ENCODE data around the gene HHAT. TPM values are rescaled to one million over a fixed set of nuclear protein-coding genes. Genes with fewer than 3 reads are reported as not detected.
"Not testable (repeated sequence)": the region's sequence is repeated elsewhere in the genome, so short reads cannot be mapped to it uniquely, and the experiment has no call there.

HHAT gene
- total RNA-seq, 2 experiments from 2014 or later: 0.76 to 1.3 TPM

DNA sequence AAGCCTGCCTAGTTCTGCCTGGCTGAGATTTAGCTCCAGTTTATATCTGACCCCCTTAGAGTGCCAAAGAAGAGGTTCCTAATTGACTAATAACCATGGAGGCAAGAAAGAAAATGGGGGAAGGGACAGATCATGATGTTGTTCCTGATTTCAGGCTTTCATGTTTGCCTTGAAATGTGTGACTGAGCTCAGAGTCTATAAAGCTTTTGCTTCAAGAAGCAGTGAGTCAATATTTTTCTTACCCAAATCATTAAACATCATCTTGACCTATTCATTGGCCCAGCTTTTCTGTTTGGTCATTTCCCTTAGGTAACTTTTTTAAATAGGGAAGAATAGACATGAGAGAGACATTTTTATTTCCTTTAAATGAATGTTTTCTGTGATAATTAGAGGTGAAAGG lies 55.9 kb downstream of the HHAT start:
- no peaks in the 10 kb centered on the region for H3K36me3 Mint-ChIP-seq (ENCODE audit: low read depth)
- H3K4me3 Mint-ChIP-seq: no peak overlapping the region
- H3K27ac Mint-ChIP-seq: no peak overlapping the region
- POLR2A ChIA-PET: interaction anchor here (4.0 kb wide), 1 partner anchor 11 kb away, joined by 16 read pairs; no protein-coding TSS in a partner anchor
- H3K27me3 Mint-ChIP-seq: peaks cover 4% of the 10 kb centered on the region
- no peaks in the 10 kb centered on the region for H3K9me3 Mint-ChIP-seq
- DNase-seq: no peak
- no peaks in the 10 kb centered on the region for H3K4me1 Mint-ChIP-seq
- CTCF ChIA-PET: interaction anchor here (0.9 to 2.8 kb wide), 4 partner anchors 10 to 23 kb away, joined by 4 to 23 read pairs (median 4); no protein-coding TSS in a partner anchor

DNA sequence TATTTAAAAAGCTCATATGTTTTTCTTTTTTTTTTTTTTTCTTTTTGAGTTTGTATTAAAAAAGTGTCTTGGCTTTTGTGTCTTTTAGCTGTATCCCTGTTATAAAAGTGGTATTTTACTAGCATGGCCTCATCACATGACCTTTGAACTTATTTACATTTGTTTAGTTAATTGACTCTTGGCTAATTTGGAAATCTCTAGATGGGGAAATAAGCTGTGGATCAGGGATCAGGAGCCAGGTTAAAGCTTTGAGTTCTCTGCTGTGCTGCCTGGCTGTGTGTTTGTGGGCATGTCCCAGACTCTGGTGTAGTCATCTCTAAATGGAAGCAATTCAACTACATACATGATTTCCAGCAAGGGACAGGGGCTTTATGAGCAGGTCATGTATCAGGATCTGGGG lies 56.5 kb downstream of the HHAT start:
- H3K36me3 Mint-ChIP-seq (ENCODE audit: low read depth): no peaks in the 10 kb centered on the region
- no peaks in the 10 kb centered on the region for H3K9me3 Mint-ChIP-seq
- ChIA-PET POLR2A (interaction anchor here (4.0 kb wide), 1 partner anchor 11 kb away, joined by 16 read pairs; no protein-coding TSS in a partner anchor), CTCF (interaction anchor here (1.7 to 2.8 kb wide), 2 partner anchors 10 to 24 kb away, joined by 4 to 23 read pairs; no protein-coding TSS in a partner anchor)
- DNase-seq: no peak
- H3K4me3 Mint-ChIP-seq: no peak overlapping the region
- no peak overlapping the region for H3K27ac Mint-ChIP-seq
- H3K4me1 Mint-ChIP-seq: no peaks in the 10 kb centered on the region
- H3K27me3 Mint-ChIP-seq: peaks cover 4% of the 10 kb centered on the region

DNA sequence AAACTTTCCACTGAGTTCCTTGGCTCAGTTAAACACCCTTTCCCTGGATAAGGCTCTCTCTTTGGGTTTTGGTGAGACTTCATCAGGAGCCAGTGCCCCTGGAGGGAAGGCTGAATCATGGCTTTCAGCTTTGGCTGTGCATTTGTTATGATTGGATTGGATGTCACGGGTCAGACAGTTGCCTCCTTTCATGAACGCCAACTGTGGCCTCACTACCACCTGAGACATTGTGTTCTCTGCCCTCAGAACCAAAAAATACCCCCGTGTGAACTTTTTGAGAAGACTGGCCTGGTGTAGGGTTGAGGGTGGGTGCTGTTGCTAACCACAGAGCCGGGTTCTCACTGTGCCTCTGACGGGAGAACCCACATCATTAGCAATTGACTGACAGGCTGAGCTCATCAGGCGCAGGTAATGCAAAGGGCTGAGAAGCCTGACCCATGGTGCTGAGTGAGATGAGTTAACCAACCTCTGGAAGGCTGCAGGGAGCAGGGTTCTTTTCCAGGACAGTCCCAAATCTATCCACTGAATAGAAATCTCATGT lies 65.6 kb downstream of the HHAT start:
- Mint-ChIP-seq H3K9me3 (no peaks in the 10 kb centered on the region), H3K4me3 (no peak overlapping the region), H3K36me3 (ENCODE audit: low read depth) (no peaks in the 10 kb centered on the region), H3K4me1 (peaks cover 5% of the 10 kb centered on the region), H3K27ac (no peak overlapping the region), H3K27me3 (peaks cover 19% of the 10 kb centered on the region)
- DNase-seq: no peak
- ChIA-PET POLR2A (no interaction called here), CTCF (interaction anchor here (0.8 kb wide), 1 partner anchor 18 kb away, joined by 3 read pairs; no protein-coding TSS in a partner anchor)

DNA sequence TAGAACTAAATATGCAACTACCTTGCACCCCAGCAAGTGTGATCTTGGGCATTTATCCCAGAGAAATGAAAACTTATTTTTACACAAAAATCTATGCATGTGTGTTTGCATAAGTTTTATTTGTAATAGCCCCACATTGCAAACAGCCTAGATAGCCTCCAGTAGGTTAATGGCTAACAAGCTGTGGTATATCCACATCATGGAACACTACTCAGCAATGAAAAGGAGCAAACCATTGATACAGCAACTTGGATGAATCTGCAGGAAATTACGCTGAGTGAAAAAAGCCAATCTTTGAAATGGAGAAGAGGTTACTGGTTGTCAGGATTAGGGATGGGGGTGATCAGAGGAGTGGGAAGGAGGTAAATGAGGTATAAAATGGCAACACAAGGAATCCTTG lies 67.8 kb downstream of the HHAT start:
- Mint-ChIP-seq H3K4me3 (no peak overlapping the region), H3K9me3 (no peaks in the 10 kb centered on the region), H3K4me1 (peaks cover 16% of the 10 kb centered on the region), H3K27ac (no peak overlapping the region), H3K36me3 (ENCODE audit: low read depth) (no peaks in the 10 kb centered on the region), H3K27me3 (peaks cover 16% of the 10 kb centered on the region)
- POLR2A ChIA-PET: interaction anchor here (2.0 kb wide), 1 partner anchor 23 kb away, joined by 8 read pairs; no protein-coding TSS in a partner anchor
- no peak for DNase-seq
- CTCF ChIA-PET: no interaction called here

DNA sequence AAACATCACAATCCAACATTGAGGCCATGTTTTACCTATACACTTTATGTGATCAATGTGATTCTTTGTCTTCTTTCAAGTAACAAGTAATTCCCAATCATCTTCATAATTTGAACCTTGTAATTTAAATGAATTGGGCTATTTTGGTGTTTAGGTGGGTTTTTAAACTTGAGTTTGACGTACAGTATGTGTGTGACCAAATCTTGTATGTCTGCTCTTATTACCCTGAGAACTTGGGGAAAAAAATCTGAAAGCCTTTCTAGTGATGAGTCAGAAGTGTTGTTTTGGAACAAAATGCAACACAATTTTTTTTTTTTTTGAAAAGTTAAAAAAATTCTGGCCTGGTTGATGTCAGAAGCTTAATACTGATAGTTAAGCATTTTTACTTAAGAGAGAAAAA lies 68.5 kb downstream of the HHAT start:
- no peak for DNase-seq
- H3K27me3 Mint-ChIP-seq: peaks cover 17% of the 10 kb centered on the region
- POLR2A ChIA-PET: interaction anchor here (2.0 kb wide), 1 partner anchor 23 kb away, joined by 8 read pairs; no protein-coding TSS in a partner anchor
- no peaks in the 10 kb centered on the region for H3K9me3 Mint-ChIP-seq
- peaks cover 16% of the 10 kb centered on the region for H3K4me1 Mint-ChIP-seq
- H3K36me3 Mint-ChIP-seq (ENCODE audit: low read depth): no peaks in the 10 kb centered on the region
- CTCF ChIA-PET: no interaction called here
- H3K27ac Mint-ChIP-seq: no peak overlapping the region
- H3K4me3 Mint-ChIP-seq: no peak overlapping the region

DNA sequence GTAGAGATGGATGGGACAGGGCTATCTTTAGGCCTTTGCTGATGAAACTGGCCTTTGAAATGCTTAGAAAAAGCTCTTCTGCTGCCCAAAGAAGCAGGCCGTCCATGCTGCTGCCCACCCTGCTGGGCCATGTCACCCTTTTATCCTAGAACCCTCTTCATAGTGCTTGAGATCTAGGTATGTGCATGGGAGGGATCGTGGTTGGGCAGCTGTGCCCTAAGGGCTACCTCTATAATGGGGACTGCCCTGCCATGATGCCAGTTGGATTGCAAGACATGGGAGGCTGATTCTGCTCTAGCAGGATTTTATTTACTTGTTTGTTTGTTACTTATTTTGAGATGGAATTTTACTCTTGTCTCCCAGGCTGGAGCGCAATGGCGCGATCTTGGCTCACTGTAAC lies 69.0 kb downstream of the HHAT start:
- peaks cover 16% of the 10 kb centered on the region for H3K4me1 Mint-ChIP-seq
- CTCF ChIA-PET: no interaction called here
- no peaks in the 10 kb centered on the region for H3K36me3 Mint-ChIP-seq (ENCODE audit: low read depth)
- peaks cover 20% of the 10 kb centered on the region for H3K27me3 Mint-ChIP-seq
- POLR2A ChIA-PET: interaction anchor here (2.0 kb wide), 1 partner anchor 24 kb away, joined by 8 read pairs; no protein-coding TSS in a partner anchor
- H3K4me3 Mint-ChIP-seq: no peak overlapping the region
- H3K9me3 Mint-ChIP-seq: no peaks in the 10 kb centered on the region
- no peak for DNase-seq
- H3K27ac Mint-ChIP-seq: no peak overlapping the region

DNA sequence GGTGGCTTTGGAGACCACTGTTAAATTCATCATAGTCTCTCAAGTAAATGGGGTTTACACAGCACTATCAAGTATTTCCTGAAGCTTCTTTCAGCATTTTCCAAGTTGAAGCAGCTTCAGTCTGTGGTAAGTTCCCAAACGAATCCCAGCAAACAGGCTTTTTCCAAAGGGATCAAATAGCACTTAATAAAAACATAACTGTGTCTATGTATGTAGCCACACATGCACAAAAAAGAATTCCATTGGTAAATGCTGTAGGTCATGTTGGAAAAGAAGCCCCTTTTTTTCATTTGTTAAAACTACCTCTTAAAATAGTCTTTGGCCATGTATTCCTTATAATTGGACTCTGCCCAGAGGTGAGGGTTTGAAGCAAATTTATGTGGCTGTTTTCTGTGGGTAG lies 69.8 kb downstream of the HHAT start:
- Mint-ChIP-seq H3K27ac (no peak overlapping the region), H3K4me1 (peaks cover 16% of the 10 kb centered on the region), H3K9me3 (no peaks in the 10 kb centered on the region), H3K27me3 (peaks cover 19% of the 10 kb centered on the region), H3K4me3 (no peak overlapping the region), H3K36me3 (ENCODE audit: low read depth) (no peaks in the 10 kb centered on the region)
- DNase-seq: no peak
- CTCF ChIA-PET: no interaction called here
- POLR2A ChIA-PET: interaction anchor here (2.6 kb wide), 1 partner anchor 24 kb away, joined by 29 read pairs; no protein-coding TSS in a partner anchor

DNA sequence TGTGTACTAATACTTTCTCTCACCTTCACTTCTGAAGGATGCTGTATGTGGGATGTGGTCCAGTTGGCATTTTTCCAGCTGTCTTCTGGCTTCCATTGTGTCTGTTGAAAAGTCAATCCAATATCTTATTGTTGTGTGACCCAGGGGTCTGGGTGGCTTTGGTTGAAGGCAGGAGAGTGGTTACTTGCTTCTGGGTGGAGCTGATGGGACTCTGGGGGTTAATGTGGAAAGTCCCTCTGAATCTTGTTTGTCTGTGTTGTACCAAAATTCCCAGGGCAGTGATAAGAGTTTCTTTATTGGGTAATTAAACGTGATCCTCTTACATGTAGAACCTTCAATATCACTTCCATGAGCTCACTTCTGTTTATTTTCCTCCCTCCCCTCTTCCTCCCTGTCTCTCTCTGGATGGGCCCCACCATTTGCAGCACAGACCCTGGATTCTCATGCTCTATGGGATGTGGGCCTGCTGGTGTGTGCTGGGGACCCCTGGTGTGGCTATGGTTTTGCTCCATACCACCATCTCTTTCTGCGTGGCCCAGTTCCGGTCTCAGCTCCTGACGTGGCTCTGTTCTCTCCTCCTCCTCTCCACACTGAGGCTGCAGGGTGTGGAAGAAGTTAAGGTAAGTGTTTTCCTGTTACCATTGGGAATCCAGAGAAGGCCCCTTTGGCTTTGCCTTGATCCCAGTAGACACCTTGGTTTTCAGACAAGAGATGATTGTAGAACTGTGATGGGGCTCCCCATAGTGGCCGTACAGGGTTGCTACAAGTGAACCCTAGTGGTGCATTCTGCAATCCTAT lies 71.5 kb downstream of the HHAT start:
- ChIA-PET CTCF (interaction anchor here (0.7 to 1.6 kb wide), 14 partner anchors 8 to 542 kb away, joined by 3 to 17 read pairs (median 4); no protein-coding TSS in a partner anchor), POLR2A (interaction anchor here (1.2 to 2.6 kb wide), 2 partner anchors 26 to 67 kb away, joined by 3 to 29 read pairs; no protein-coding TSS in a partner anchor)
- Mint-ChIP-seq H3K27ac (no peak overlapping the region), H3K36me3 (ENCODE audit: low read depth) (no peaks in the 10 kb centered on the region), H3K4me1 (peaks cover 16% of the 10 kb centered on the region), H3K9me3 (no peaks in the 10 kb centered on the region), H3K27me3 (peaks cover 21% of the 10 kb centered on the region), H3K4me3 (no peak overlapping the region)
- peak; percentile 57 for DNase-seq

DNA sequence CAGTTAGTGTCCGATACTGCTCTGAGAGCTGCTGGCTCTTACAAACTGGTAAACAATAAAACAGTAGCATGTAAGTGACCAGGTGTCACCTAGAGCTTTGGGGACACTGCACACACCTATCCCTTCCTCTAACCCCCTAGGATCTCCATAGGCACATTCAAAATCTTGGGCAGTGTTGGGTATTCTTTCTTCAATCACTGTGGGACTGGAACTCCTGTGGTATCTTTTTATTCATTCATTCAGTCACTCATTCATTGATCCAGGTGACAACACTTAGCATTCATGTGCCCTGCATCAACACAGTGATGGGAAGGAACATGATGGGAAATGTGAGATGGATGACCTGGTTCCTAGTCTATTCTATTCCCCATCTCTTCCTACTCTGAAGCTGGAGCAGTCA lies 73.9 kb downstream of the HHAT start:
- no peaks in the 10 kb centered on the region for H3K9me3 Mint-ChIP-seq
- peaks cover 16% of the 10 kb centered on the region for H3K4me1 Mint-ChIP-seq
- CTCF ChIA-PET: interaction anchor here (1.0 to 6.7 kb wide), 7 partner anchors 12 to 44 kb away, joined by 3 to 32 read pairs (median 4); no protein-coding TSS in a partner anchor
- H3K27me3 Mint-ChIP-seq: peaks cover 18% of the 10 kb centered on the region
- no peak for DNase-seq
- H3K27ac Mint-ChIP-seq: no peak overlapping the region
- no peaks in the 10 kb centered on the region for H3K36me3 Mint-ChIP-seq (ENCODE audit: low read depth)
- POLR2A ChIA-PET: interaction anchor here (2.1 kb wide), 1 partner anchor 29 kb away, joined by 15 read pairs; no protein-coding TSS in a partner anchor
- H3K4me3 Mint-ChIP-seq: no peak overlapping the region

DNA sequence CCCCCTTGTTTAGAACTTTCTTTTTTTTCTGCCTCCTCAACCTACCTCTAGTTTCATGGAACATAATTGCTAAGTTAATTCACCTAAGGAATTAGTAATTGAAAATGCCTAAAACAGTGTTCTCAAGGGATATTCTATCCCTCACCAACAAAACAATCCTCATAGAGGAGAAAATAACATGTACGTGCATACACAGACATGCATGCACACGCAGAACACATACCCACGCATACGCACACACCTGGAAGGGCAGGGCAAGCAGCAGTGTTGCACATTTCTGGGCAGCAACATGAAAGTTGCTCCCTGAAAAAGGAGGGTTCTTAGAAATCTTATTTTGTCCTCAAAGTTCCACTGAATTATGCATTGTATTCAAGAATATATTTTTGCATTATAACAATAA lies 76.6 kb downstream of the HHAT start:
- ChIA-PET CTCF (interaction anchor here (1.0 to 6.7 kb wide), 4 partner anchors 8 to 729 kb away, joined by 3 to 32 read pairs (median 5); partner anchors contain the start of gene KCNH1), POLR2A (no interaction called here)
- Mint-ChIP-seq H3K27ac (no peak overlapping the region), H3K4me3 (no peak overlapping the region), H3K36me3 (ENCODE audit: low read depth) (no peaks in the 10 kb centered on the region), H3K27me3 (peaks cover 12% of the 10 kb centered on the region), H3K9me3 (no peaks in the 10 kb centered on the region), H3K4me1 (peaks cover 3% of the 10 kb centered on the region)
- no peak for DNase-seq

DNA sequence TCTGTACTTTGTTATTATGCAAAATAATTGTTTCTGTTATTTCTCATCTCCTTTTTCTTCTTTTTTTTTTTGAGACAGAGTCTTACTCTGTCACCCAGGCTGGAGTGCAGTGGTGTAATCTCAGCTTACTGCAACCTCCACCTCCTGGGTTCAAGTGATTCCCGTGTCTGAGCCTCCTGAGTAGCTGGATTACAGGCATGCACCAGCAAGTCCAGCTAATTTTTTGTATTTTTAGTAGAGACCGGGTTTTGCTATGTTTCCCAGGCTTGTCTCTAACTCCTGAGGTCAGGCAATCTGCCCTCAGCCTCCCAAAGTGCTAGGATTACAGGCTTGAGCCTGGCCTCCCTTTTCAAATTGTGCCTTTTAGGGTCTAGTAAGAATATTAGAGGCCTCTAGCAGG lies 77.6 kb downstream of the HHAT start:
- H3K36me3 Mint-ChIP-seq (ENCODE audit: low read depth); DNase-seq; POLR2A ChIA-PET; H3K4me3 Mint-ChIP-seq; H3K27ac Mint-ChIP-seq; H3K4me1 Mint-ChIP-seq; H3K9me3 Mint-ChIP-seq: not testable (repeated sequence)
- CTCF ChIA-PET: interaction anchor here (0.7 to 6.7 kb wide), 11 partner anchors 13 to 731 kb away, joined by 3 to 32 read pairs (median 4); partner anchors contain the start of gene KCNH1
- H3K27me3 Mint-ChIP-seq: peaks cover 12% of the 10 kb centered on the region

DNA sequence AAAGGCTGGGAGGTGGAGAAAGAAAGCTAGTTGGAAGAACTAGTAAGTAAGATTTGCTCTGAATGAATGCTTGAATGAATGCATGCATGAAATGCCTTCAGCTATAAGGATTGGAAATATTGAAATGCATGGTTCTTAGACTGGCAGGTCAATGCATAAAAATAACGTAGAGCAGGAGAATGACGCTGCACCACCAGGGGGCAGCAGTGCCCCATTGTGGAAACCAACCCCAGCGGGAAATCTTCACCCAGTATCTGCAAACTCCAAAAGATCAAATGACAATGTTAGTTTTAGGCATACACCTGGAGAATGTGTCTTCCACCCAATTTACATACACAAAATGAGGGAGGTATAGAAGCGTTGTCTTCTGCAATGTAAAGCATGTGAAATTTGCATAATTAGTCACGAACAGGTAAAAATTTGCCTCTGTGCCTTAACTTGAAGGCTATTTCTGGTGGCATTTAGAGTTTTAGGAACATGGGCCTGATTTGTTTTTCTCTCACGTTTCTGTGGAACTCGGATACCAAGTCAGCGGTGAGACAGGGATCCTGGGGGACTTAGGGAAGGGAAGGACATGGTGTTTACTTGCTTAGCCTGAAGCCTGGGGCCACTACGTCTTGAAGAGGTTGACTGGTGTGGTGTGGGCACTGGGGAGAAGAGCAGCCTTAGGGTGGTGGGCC lies 78.6 kb downstream of the HHAT start:
- Mint-ChIP-seq H3K9me3 (no peaks in the 10 kb centered on the region), H3K27ac (no peak overlapping the region), H3K27me3 (peaks cover 10% of the 10 kb centered on the region), H3K36me3 (ENCODE audit: low read depth) (no peaks in the 10 kb centered on the region), H3K4me3 (no peak overlapping the region), H3K4me1 (no peaks in the 10 kb centered on the region)
- ChIA-PET CTCF (interaction anchor here (0.7 to 6.7 kb wide), 12 partner anchors 10 to 730 kb away, joined by 3 to 32 read pairs (median 4); partner anchors contain the start of gene KCNH1), POLR2A (no interaction called here)
- DNase-seq: peak; percentile 74
